ENCODE data around the gene FIP1L1.
"Not testable (repeated sequence)": the region's sequence is repeated elsewhere in the genome, so short reads cannot be mapped to it uniquely, and the experiment has no call there.

FIP1L1 gene

GRCh38 chr4:53365121-53365485 lies 12.3 kb upstream of the FIP1L1 start:
- Histone ChIP-seq H3K4me1 (ENCODE audit: insufficient read depth, low read length) (peaks cover 8% of the 10 kb centered on the region), H3K9me3 (ENCODE audit: low read length) (no peaks in the 10 kb centered on the region), H2AFZ (ENCODE audit: low read depth, low read length) (peak overlapping the region; percentile 94), H3K27me3 (ENCODE audit: insufficient read depth, low read length) (peaks cover 13% of the 10 kb centered on the region), H3K36me3 (ENCODE audit: insufficient read depth, low read length) (no peaks in the 10 kb centered on the region), H3K4me3 (ENCODE audit: low read length) (peak overlapping the region; percentile 80)

DNA sequence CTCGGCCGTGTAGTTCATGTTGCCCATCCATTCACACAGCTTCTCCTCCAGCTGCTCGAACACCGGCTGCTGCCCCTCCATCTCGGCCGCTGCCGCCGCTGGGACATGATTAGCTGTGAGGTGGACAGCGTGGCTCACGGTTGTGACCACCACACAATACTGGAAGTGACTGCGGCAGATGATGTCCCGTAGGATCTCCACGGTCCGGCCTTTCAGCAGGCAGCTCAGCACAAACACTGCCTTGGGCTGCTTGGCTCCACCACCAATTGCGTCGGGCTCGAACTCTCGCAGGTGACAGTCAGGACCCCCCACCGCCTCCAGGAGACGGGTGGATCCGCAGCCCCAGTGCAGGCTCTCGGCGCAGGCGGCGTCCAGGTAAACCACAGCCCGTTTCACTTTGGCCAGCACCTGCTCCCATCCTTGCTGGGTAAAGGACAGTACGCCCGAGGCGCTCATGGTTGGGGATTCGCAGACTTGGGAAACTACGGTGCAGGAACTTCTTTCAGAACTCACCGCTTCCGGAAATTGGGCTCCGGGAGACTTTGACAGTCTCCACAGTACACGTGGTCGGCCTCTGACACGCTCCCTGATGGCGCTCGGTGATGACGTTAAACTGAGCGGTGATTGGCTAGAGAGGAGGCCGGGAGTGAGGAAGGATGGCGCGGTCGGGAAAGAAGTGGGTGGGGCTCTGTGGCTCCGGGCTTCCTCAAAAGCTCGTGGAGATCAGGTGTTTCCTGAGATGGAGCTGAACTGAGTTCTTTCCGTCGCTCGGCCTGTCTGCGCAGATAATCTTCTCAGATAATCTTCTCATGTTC lies 11.7 kb upstream of the FIP1L1 start, which contains the start of gene SCFD2:
TSS of gene SCFD2 (minus strand) at position 576 of the 815 bp plus-strand sequence.
- Histone ChIP-seq H3K36me3 (ENCODE audit: insufficient read depth, low read length) (no peaks in the 10 kb centered on the region), H3K4me3 (ENCODE audit: low read length) (peak within 1 kb of the TSS; percentile 80), H3K9me3 (ENCODE audit: low read length) (no peaks in the 10 kb centered on the region), H3K4me1 (ENCODE audit: insufficient read depth, low read length) (peaks cover 8% of the 10 kb centered on the region), H3K27me3 (ENCODE audit: insufficient read depth, low read length) (peaks cover 13% of the 10 kb centered on the region), H2AFZ (ENCODE audit: low read depth, low read length) (peak within 1 kb of the TSS; percentile 94)

- Histone ChIP-seq H3K9me3 (ENCODE audit: low read length) (no peaks in the 10 kb centered on the region), H2AFZ (ENCODE audit: low read depth, low read length) (peak overlapping the region; percentile 94), H3K4me3 (ENCODE audit: low read length) (peak overlapping the region; percentile 80), H3K27me3 (ENCODE audit: insufficient read depth, low read length) (peaks cover 18% of the 10 kb centered on the region), H3K36me3 (ENCODE audit: insufficient read depth, low read length) (no peaks in the 10 kb centered on the region), H3K4me1 (ENCODE audit: insufficient read depth, low read length) (peaks cover 8% of the 10 kb centered on the region)
Measured at GRCh38 chr4:53366301-53366716, 11.1 kb upstream of the FIP1L1 start.

- H2AFZ ChIP-seq (ENCODE audit: low read depth, low read length), result no peak overlapping the region
- no peaks in the 10 kb centered on the region for H3K9me3 ChIP-seq (ENCODE audit: low read length)
- no peaks in the 10 kb centered on the region for H3K36me3 ChIP-seq (ENCODE audit: insufficient read depth, low read length)
- H3K4me1 ChIP-seq (ENCODE audit: insufficient read depth, low read length), result peaks cover 8% of the 10 kb centered on the region
- peaks cover 26% of the 10 kb centered on the region for H3K27me3 ChIP-seq (ENCODE audit: insufficient read depth, low read length)
- H3K4me3 ChIP-seq (ENCODE audit: low read length), result no peak overlapping the region
Measured at GRCh38 chr4:53367721-53368120, 9.7 kb upstream of the FIP1L1 start.

- Histone ChIP-seq H3K27me3 (ENCODE audit: insufficient read depth, low read length) (peaks cover 30% of the 10 kb centered on the region), H3K4me3 (ENCODE audit: low read length) (no peak overlapping the region), H3K4me1 (ENCODE audit: insufficient read depth, low read length) (no peaks in the 10 kb centered on the region), H3K36me3 (ENCODE audit: insufficient read depth, low read length) (no peaks in the 10 kb centered on the region), H3K9me3 (ENCODE audit: low read length) (no peaks in the 10 kb centered on the region), H2AFZ (ENCODE audit: low read depth, low read length) (no peak overlapping the region)
Measured at GRCh38 chr4:53371049-53371448, 6.4 kb upstream of the FIP1L1 start.

DNA sequence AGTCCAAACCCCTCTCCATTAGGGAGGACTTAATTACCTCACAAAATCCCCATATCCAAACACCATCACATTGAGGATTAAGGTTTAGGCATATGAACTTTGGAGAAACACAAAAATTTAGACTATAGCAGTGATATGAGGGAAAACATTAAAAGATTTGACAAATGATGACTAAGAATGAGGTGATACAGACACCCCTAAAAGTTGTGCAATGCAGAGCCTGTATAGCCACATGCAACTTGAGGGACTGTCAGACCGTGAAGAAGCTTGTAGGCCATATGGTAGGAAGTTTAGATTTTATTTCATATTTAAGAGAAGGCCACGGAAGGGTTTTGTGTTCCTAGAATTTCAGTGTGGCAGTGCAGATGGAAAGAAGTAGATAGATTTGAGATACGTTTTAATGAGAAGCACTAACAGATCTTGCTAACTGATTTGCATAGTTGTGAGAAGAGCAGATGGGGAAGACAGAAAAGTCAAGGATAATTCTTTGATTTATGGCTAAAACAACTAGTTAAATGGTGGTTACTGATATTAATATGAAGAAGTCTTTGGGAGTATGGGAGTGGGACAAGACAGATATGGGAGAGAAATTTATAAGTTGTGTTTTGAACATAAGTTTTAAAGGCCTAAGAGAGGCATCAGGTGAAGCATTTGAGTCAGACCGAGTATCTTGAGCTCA lies 5.5 kb upstream of the FIP1L1 start:
- Histone ChIP-seq H2AFZ (ENCODE audit: low read depth, low read length) (no peak overlapping the region), H3K36me3 (ENCODE audit: insufficient read depth, low read length) (no peaks in the 10 kb centered on the region), H3K4me1 (ENCODE audit: insufficient read depth, low read length) (no peaks in the 10 kb centered on the region), H3K4me3 (ENCODE audit: low read length) (no peak overlapping the region), H3K9me3 (ENCODE audit: low read length) (no peaks in the 10 kb centered on the region), H3K27me3 (ENCODE audit: insufficient read depth, low read length) (peaks cover 30% of the 10 kb centered on the region)

DNA sequence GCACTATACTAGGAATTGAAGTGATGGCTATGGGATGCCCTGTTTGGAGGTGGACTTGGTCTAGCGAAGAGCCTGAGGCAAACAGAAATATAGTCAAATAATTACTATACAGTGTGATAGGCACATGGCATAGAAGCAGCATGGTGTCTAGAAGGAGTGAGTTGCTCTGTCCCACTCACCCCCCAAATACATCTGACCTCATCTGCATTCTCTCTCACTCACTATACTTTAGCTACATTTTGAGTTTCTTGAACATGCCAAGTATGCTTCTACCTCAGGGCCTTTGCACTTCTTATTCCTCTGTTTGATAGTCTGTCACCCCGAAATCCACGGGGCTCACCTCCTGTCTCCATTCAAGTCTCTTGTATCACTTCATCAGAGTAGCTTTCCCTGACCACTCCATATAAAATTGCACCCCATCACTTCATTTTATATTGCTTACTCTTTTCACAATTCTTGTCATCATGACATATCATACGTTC lies 2.6 kb upstream of the FIP1L1 start:
- no peaks in the 10 kb centered on the region for H3K36me3 ChIP-seq (ENCODE audit: insufficient read depth, low read length)
- H3K9me3 ChIP-seq (ENCODE audit: low read length), result no peaks in the 10 kb centered on the region
- no peak overlapping the region for H2AFZ ChIP-seq (ENCODE audit: low read depth, low read length)
- H3K4me1 ChIP-seq (ENCODE audit: insufficient read depth, low read length), result peaks cover 11% of the 10 kb centered on the region
- no peak overlapping the region for H3K4me3 ChIP-seq (ENCODE audit: low read length)
- peaks cover 20% of the 10 kb centered on the region for H3K27me3 ChIP-seq (ENCODE audit: insufficient read depth, low read length)

DNA sequence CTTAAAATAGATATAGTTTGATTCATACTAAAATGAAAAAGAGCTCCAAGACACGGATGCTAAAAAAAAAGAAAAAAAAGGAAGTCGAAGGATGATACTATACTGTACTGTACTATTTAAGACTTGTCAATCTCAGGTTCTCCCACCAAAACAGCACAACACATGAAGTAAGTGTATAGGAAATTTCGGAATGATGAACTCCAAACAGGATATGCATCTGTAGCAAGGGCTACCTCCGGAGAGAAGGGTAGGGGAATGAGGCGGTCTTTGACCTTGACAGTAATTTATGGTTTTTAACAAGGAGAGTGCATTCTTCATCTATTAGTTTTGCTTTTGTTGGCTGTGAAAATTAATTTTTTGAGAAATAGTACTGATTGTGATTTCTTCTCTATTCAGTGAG lies 541 bp upstream of the FIP1L1 start:
- Histone ChIP-seq H2AFZ (ENCODE audit: low read depth, low read length) (peak overlapping the region; percentile 94), H3K9me3 (ENCODE audit: low read length) (no peaks in the 10 kb centered on the region), H3K36me3 (ENCODE audit: insufficient read depth, low read length) (peaks cover 3% of the 10 kb centered on the region), H3K27me3 (ENCODE audit: insufficient read depth, low read length) (peaks cover 9% of the 10 kb centered on the region), H3K4me3 (ENCODE audit: low read length) (peak overlapping the region; percentile 92), H3K4me1 (ENCODE audit: insufficient read depth, low read length) (peaks cover 11% of the 10 kb centered on the region)

DNA sequence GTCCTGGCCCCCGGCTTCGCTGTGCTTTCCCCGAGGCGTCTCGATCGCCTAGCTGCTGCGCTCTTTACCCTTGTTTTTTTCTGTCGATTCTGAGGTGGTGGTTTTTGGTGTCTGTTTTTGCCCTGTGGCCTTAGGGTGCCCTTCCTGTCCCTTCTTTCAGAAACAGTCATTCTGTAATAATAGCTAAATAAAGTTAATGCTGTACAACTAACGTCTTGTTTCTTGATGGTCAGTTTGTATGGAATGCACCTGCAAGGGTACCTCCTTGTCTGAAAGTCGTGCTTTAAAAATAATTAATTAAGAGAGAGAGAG lies 686 bp downstream of the FIP1L1 start:
- peaks cover 7% of the 10 kb centered on the region for H3K36me3 ChIP-seq (ENCODE audit: insufficient read depth, low read length)
- H3K4me3 ChIP-seq (ENCODE audit: low read length), result peak overlapping the region; percentile 92
- H3K27me3 ChIP-seq (ENCODE audit: insufficient read depth, low read length), result peaks cover 4% of the 10 kb centered on the region
- no peaks in the 10 kb centered on the region for H3K9me3 ChIP-seq (ENCODE audit: low read length)
- peaks cover 11% of the 10 kb centered on the region for H3K4me1 ChIP-seq (ENCODE audit: insufficient read depth, low read length)
- H2AFZ ChIP-seq (ENCODE audit: low read depth, low read length), result peak overlapping the region; percentile 94

GRCh38 chr4:53380221-53380620 lies 2.8 kb downstream of the FIP1L1 start:
- peaks cover 23% of the 10 kb centered on the region for H3K36me3 ChIP-seq (ENCODE audit: insufficient read depth, low read length)
- H3K27me3 ChIP-seq (ENCODE audit: insufficient read depth, low read length), result no peaks in the 10 kb centered on the region

DNA sequence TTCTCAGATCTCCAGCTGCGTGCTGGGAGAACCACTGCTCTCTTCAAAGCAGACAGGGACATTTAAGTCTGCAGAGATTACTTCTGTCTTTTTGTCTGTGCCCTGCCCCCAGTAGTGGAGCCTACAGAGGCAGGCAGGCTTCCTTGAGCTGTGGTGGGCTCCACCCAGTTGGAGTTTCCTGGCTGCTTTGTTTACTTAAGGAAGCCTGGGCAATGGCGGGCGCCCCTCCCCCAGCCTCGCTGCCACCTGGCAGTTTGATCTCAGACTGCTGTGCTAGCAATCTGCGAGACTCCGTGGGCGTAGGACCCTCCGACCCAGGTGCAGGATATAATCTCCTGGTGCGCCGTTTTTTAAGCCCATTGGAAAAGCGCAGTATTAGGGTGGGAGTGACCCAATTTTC lies 32.0 kb downstream of the FIP1L1 start:
- not testable (repeated sequence) for H3K9me3 ChIP-seq (ENCODE audit: low read length); H3K36me3 ChIP-seq (ENCODE audit: insufficient read depth, low read length); H2AFZ ChIP-seq (ENCODE audit: low read depth, low read length); H3K27me3 ChIP-seq (ENCODE audit: insufficient read depth, low read length); H3K4me3 ChIP-seq (ENCODE audit: low read length); H3K4me1 ChIP-seq (ENCODE audit: insufficient read depth, low read length)

More at GRCh38 chr4:53380221-53380620, 2.8 kb downstream of the FIP1L1 start:
- Histone ChIP-seq H2AFZ (ENCODE audit: low read depth, low read length) (no peak overlapping the region), H3K4me3 (ENCODE audit: low read length) (no peak overlapping the region), H3K9me3 (ENCODE audit: low read length) (no peaks in the 10 kb centered on the region), H3K4me1 (ENCODE audit: insufficient read depth, low read length) (peaks cover 11% of the 10 kb centered on the region)

GRCh38 chr4:53419208-53419607 lies 41.8 kb downstream of the FIP1L1 start:
- Histone ChIP-seq H3K4me3 (ENCODE audit: low read length) (no peak overlapping the region), H2AFZ (ENCODE audit: low read depth, low read length) (no peak overlapping the region), H3K9me3 (ENCODE audit: low read length) (no peaks in the 10 kb centered on the region), H3K27me3 (ENCODE audit: insufficient read depth, low read length) (no peaks in the 10 kb centered on the region), H3K36me3 (ENCODE audit: insufficient read depth, low read length) (peaks cover 2% of the 10 kb centered on the region), H3K4me1 (ENCODE audit: insufficient read depth, low read length) (no peaks in the 10 kb centered on the region)

DNA sequence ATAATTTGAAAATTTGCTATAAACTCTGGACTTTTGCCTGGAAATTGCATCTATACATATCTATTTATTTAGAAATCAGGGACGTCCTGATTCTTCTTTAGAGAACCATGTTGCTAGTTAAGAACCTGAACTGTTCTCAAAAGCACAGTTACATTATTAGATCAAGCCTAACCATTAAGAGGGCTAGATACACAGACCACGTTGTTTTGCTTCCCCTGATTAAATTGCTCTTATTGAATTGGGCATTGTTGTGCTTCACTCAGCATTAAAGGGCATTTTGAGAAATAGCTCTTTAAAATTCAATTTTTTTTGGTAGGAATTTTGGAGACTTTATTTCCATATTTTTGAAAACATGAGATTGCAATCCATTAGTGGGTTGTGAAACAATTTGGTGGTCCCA lies 44.4 kb downstream of the FIP1L1 start:
- Histone ChIP-seq H3K4me1 (ENCODE audit: insufficient read depth, low read length) (no peaks in the 10 kb centered on the region), H3K36me3 (ENCODE audit: insufficient read depth, low read length) (peaks cover 7% of the 10 kb centered on the region), H3K4me3 (ENCODE audit: low read length) (no peak overlapping the region), H2AFZ (ENCODE audit: low read depth, low read length) (no peak overlapping the region), H3K27me3 (ENCODE audit: insufficient read depth, low read length) (no peaks in the 10 kb centered on the region), H3K9me3 (ENCODE audit: low read length) (no peaks in the 10 kb centered on the region)
